Aorta (tissue), 5 donors: ENCODE results near the gene PSIP1. TPM values are rescaled to one million over a fixed set of nuclear protein-coding genes. Genes with fewer than 3 reads are reported as not detected.
A peak's percentile ranks its signal among the peaks of the same experiment; 100 is the strongest.
"Not testable (repeated sequence)": the region's sequence is repeated elsewhere in the genome, so short reads cannot be mapped to it uniquely, and the experiment has no call there.

Source experiments
- ATAC-seq: fragments of 200-7000 bp; cut with Tn5 transposase; one replicate; pipeline ENCODE4 v1.9.1; 2022; ENCODE audit warnings: moderate library complexity; ENCODE audit not compliant: low FRiP score
- DNase-seq, 2 donors: peaks; one replicate each; pipeline ENCODE4 v3.0.0-alpha.2; 2020
- H3K27ac ChIP-seq, 2 donors: one replicate each; pipeline ENCODE4 v1.5.1; 2013; ENCODE audit warnings: low read length in 2 of 2, mild to moderate bottlenecking in 2 of 2, moderate library complexity in 2 of 2, control low read depth in 1 of 2, inconsistent platforms in 1 of 2, low read depth in 1 of 2
- H3K27me3 ChIP-seq, 2 donors: one replicate each; pipeline ENCODE4 v1.6.1; 2013; ENCODE audit warnings: control low read depth in 1 of 2, low read length in 1 of 2, mild to moderate bottlenecking in 1 of 2, moderate library complexity in 1 of 2; ENCODE audit not compliant: insufficient read depth in 2 of 2, control insufficient read depth in 1 of 2
- H3K36me3 ChIP-seq, 2 donors: one replicate each; pipeline ENCODE4 v1.6.1; 2013; ENCODE audit warnings: control low read depth in 1 of 2, low read length in 1 of 2, mild to moderate bottlenecking in 1 of 2; ENCODE audit not compliant: insufficient read depth in 2 of 2, control insufficient read depth in 1 of 2
- H3K4me1 ChIP-seq, 2 donors: one replicate each; pipeline ENCODE4 v1.6.1; 2013; ENCODE audit warnings: low read length in 2 of 2, control low read depth in 1 of 2, mild to moderate bottlenecking in 1 of 2, moderate library complexity in 1 of 2; ENCODE audit not compliant: insufficient read depth in 2 of 2, control insufficient read depth in 1 of 2
- H3K4me3 ChIP-seq, 2 donors: one replicate each; pipeline ENCODE4 v1.5.1; 2013; ENCODE audit warnings: low read length in 2 of 2, control low read depth in 1 of 2, mild to moderate bottlenecking in 1 of 2
- H3K9me3 ChIP-seq: one replicate; pipeline ENCODE4 v1.6.1; 2013; ENCODE audit warnings: mild to moderate bottlenecking, low read length; ENCODE audit not compliant: control insufficient read depth
- WGBS, 2 donors: extraction: QIAGEN DNeasy Blood & Tissue Kit; methylation state at CpG; one replicate each; pipeline ENCODE4 v1.1.7; 2013; 5-methylcytosine and 5-hydroxymethylcytosine counted together
- intact Hi-C, 2 donors: fragments of 100-400 bp; cut with DNase I; formaldehyde crosslinking; loops; one replicate each; pipeline versions ENCODE4 v1.14.2 to v1.15.0; 2022
- polyA plus RNA-seq, 2 donors: library from polyadenylated mRNA; stranded (reverse); fragments of 200-250 nt; gene quantifications; one replicate each; pipeline ENCODE4 v1.2.3, GENCODE V29; 2013
- total RNA-seq, 2 donors: library from RNA; stranded (reverse); fragmentation: NEBNext Ultra II Directional; extraction: Animal tissue kit (Norgen Biotek cat#: 25700); gene quantifications; one replicate each; pipeline ENCODE4 v1.2.1, GENCODE V29; 2021
- donor health status: healthy with polysubstance abuse.
- donor health status: Bipolar disorder and iron deficiency.
- donor health status: DM: no; HTN: no; CAD: no.
- donor health status: DM: no; HTN: no; CAD: no.
- donor health status: DM: yes; HTN: yes; CAD: no.

PSIP1 gene
- total and polyA plus RNA-seq, 4 donors = 60.0 to 89.0 (median 68.8) TPM

- Histone ChIP-seq H3K4me3 (no peak overlapping the region), H3K27me3 (no peaks in the 10 kb centered on the region), H3K4me1 (no peaks in the 10 kb centered on the region), H3K9me3 (no peaks in the 10 kb centered on the region), H3K36me3 (peaks cover 0 to 2% of the 10 kb centered on the region in 2 donors), H3K27ac (no peak overlapping the region)
- ATAC-seq = no peak
- 90% methylated on average over 3 of the region's 3 CpGs for WGBS, 2 donors
- no peak for DNase-seq
- intact Hi-C loops = loop anchor here in 1 of 2 donors (10.0 kb wide), 1 partner anchor 171 kb away; no protein-coding TSS in a partner anchor
Observed at GRCh38 chr9:15433661-15434060, 77.1 kb downstream of the PSIP1 start.

- Histone ChIP-seq H3K4me3 (no peak overlapping the region), H3K4me1 (no peaks in the 10 kb centered on the region), H3K9me3 (no peaks in the 10 kb centered on the region), H3K27ac (no peak overlapping the region), H3K27me3 (no peaks in the 10 kb centered on the region), H3K36me3 (peaks cover 0 to 2% of the 10 kb centered on the region in 2 donors)
- ATAC-seq (no peak), DNase-seq (no peak)
- 80 to 82% methylated on average over 4 of the region's 4 CpGs for WGBS, 2 donors
- intact Hi-C loops = loop anchor here in 1 of 2 donors (10.0 kb wide), 1 partner anchor 172 kb away; no protein-coding TSS in a partner anchor
Observed at GRCh38 chr9:15433191-15433590, 77.6 kb downstream of the PSIP1 start.

- no peak for ATAC-seq
- peaks cover 0 to 2% of the 10 kb centered on the region in 2 donors for H3K36me3 ChIP-seq
Observed at GRCh38 chr9:15430920-15431844, 79.6 kb downstream of the PSIP1 start.

GRCh38 chr9:15427702-15428101 is 83.1 kb downstream of the PSIP1 start:
- H3K27me3 ChIP-seq, H3K27ac ChIP-seq, H3K9me3 ChIP-seq, DNase-seq, H3K4me1 ChIP-seq, H3K4me3 ChIP-seq, ATAC-seq, H3K36me3 ChIP-seq: not testable (repeated sequence)
- 94% methylated on average over 7 of the region's 7 CpGs for WGBS, 2 donors
- intact Hi-C loops = loop anchor here in 1 of 2 donors (10.0 kb wide), 1 partner anchor 83 kb away; no protein-coding TSS in a partner anchor

More at GRCh38 chr9:15430920-15431844, 79.6 kb downstream of the PSIP1 start:
- 32 to 39% methylated on average over 5 of the region's 5 CpGs for WGBS, 2 donors
- no peaks in the 10 kb centered on the region for H3K9me3 ChIP-seq
- H3K4me3 ChIP-seq = no peak overlapping the region
- H3K27ac ChIP-seq = no peak overlapping the region
- H3K4me1 ChIP-seq = no peaks in the 10 kb centered on the region
- intact Hi-C loops = loop anchor here in 1 of 2 donors (10.0 kb wide), 1 partner anchor 174 kb away; no protein-coding TSS in a partner anchor
- DNase-seq = no peak
- no peaks in the 10 kb centered on the region for H3K27me3 ChIP-seq

- no peak for ATAC-seq
- intact Hi-C loops = loop anchor here in 1 of 2 donors (10.0 kb wide), 1 partner anchor 81 kb away; no protein-coding TSS in a partner anchor
- peaks cover 2% of the 10 kb centered on the region in 2 donors for H3K36me3 ChIP-seq
- no peak overlapping the region for H3K27ac ChIP-seq
- no peaks in the 10 kb centered on the region for H3K27me3 ChIP-seq
- 84 to 88% methylated on average over 8 of the region's 8 CpGs for WGBS, 2 donors
- no peak for DNase-seq
- H3K9me3 ChIP-seq = no peaks in the 10 kb centered on the region
- no peaks in the 10 kb centered on the region for H3K4me1 ChIP-seq
- H3K4me3 ChIP-seq = no peak overlapping the region
Observed at GRCh38 chr9:15426019-15426418, 84.8 kb downstream of the PSIP1 start.

- H3K27me3 ChIP-seq = no peaks in the 10 kb centered on the region
- DNase-seq (no peak), ATAC-seq (no peak)
- peaks cover 2% of the 10 kb centered on the region in 2 donors for H3K36me3 ChIP-seq
- 1% methylated on average over 18 of the region's 18 CpGs for WGBS, 2 donors
- H3K4me3 ChIP-seq = peak overlapping the region; percentile 61 to 79
- intact Hi-C loops = loop anchor here (5.0 to 10.0 kb wide), 3 partner anchors 51 to 116 kb away; partner anchors contain the start of gene TTC39B (in 1 of the 2)
- no peak overlapping the region for H3K27ac ChIP-seq
- H3K4me1 ChIP-seq = no peaks in the 10 kb centered on the region
- no peaks in the 10 kb centered on the region for H3K9me3 ChIP-seq
Observed at GRCh38 chr9:15423231-15423985, 87.4 kb downstream of the PSIP1 start.

- peak within 1 kb of the TSS in 1 of 2 donors; percentile 96 for H3K27ac ChIP-seq
- H3K27me3 ChIP-seq = no peaks in the 10 kb centered on the region
- DNase-seq (peak; percentile 96 to 98), ATAC-seq (peak; percentile 100)
- peaks cover 2% of the 10 kb centered on the region in 2 donors for H3K36me3 ChIP-seq
- no peaks in the 10 kb centered on the region for H3K4me1 ChIP-seq
- H3K9me3 ChIP-seq = no peaks in the 10 kb centered on the region
- 0% methylated on average over 68 to 70 of the region's 70 CpGs for whole genome bisulfite sequencing, 2 donors
- peak within 1 kb of the TSS; percentile 61 to 79 for H3K4me3 ChIP-seq
- intact Hi-C loops = loop anchor here (5.0 to 10.0 kb wide), 3 partner anchors 50 to 115 kb away; partner anchors contain the start of gene TTC39B (in 1 of the 2)
Observed at GRCh38 chr9:15422372-15423230, 88.2 kb downstream of the PSIP1 start, which contains the start of gene SNAPC3. SNAPC3 (plus strand) TSS chr9:15422876; CDS start chr9:15422880, 4 bp downstream.
